ENCODE data around the gene TCF19. TPM values are rescaled to one million over a fixed set of nuclear protein-coding genes. Genes with fewer than 3 reads are reported as not detected.
"Not testable (repeated sequence)": the region's sequence is repeated elsewhere in the genome, so short reads cannot be mapped to it uniquely, and the experiment has no call there.

The TCF19 gene
- total and polyA plus RNA-seq, 10 of the 15 experiments (the other 5 are each of a cell fraction or from before 2014, with no cell fraction given), result 7.7 to 103 (median 53.3) TPM

- 0 out of 2 replicates have a peak, but pooled peaks have one; percentile 23 for TF ChIP-seq RFX5 (IDR thresholded peaks at IDR 0.05; ENCODE audit: low read depth, low read length)
- TF ChIP-seq RCOR1 (conservative IDR thresholded peaks at IDR 0.05; ENCODE audit: low read depth, low read length), result no peak
- no peak for TF ChIP-seq STAT3 (IDR thresholded peaks at IDR 0.05; ENCODE audit: low read depth, low read length)
- no peak for TF ChIP-seq ETV6 (conservative IDR thresholded peaks at IDR 0.05 in 1 of 2, IDR thresholded peaks at IDR 0.05 in 1 of 2; ENCODE audit: borderline replicate concordance in 1 of 2, low read depth in 1 of 2)
- peak; percentile 57; the same call in 1 of the 2 replicates for TF ChIP-seq NBN (IDR thresholded peaks at IDR 0.05)
- TF ChIP-seq, protein P1, sequence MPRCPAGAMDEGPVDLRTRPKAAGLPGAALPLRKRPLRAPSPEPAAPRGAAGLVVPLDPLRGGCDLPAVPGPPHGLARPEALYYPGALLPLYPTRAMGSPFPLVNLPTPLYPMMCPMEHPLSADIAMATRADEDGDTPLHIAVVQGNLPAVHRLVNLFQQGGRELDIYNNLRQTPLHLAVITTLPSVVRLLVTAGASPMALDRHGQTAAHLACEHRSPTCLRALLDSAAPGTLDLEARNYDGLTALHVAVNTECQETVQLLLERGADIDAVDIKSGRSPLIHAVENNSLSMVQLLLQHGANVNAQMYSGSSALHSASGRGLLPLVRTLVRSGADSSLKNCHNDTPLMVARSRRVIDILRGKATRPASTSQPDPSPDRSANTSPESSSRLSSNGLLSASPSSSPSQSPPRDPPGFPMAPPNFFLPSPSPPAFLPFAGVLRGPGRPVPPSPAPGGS (IDR thresholded peaks at IDR 0.05; ENCODE audit: borderline replicate concordance, insufficient read depth, low read depth, low read length, poor library complexity, severe bottlenecking), result no peak
- TF ChIP-seq NFYB (IDR thresholded peaks at IDR 0.05; ENCODE audit: insufficient read depth, low read depth, low read length), result no peak
- 0 out of 2 replicates have a peak, but pooled peaks have one; percentile 12 for TF ChIP-seq RAD21 (IDR thresholded peaks at IDR 0.05; ENCODE audit: insufficient read depth, low read depth, low read length)
- 0 out of 2 replicates have a peak, but pooled peaks have one; percentile 10 for TF ChIP-seq ZNF217 (IDR thresholded peaks at IDR 0.05)
- TF ChIP-seq IRF4 (IDR thresholded peaks at IDR 0.05; ENCODE audit: low read depth, low read length), result no peak
Measured at GRCh38 chr6:31197559-31198305, 39.3 kb downstream of the TCF19 start (continued).

- FAIRE-seq; intact Hi-C loops (cut with micrococcal nuclease; ENCODE audit: unreplicated experiment); ATAC-seq; H3K36me3 ChIP-seq (ENCODE audit: control insufficient read depth in 2 of 2, insufficient read depth in 2 of 2, low read length in 1 of 2); DNase-seq (ENCODE audit: low read depth, low spot score); RAD21 ChIA-PET (ENCODE audit: unreplicated experiment); H3K9me3 ChIP-seq (replicated peaks; ENCODE audit: control insufficient read depth, insufficient read depth, low read length); H3K27me3 ChIP-seq (replicated peaks in 1 of 2; ENCODE audit: control insufficient read depth in 2 of 2, insufficient read depth in 2 of 2, low read length in 1 of 2); H2AFZ ChIP-seq (ENCODE audit: control insufficient read depth, low read depth, low read length); POLR2A ChIA-PET; H4K20me1 ChIP-seq (ENCODE audit: control insufficient read depth, insufficient read depth); BruUV-seq (replicated peaks): not testable (repeated sequence)
- peak overlapping the region; percentile 87 for H3K4me3 ChIP-seq
- ChIA-PET SMC1A (ENCODE audit: uncharacterized antibody, unreplicated experiment) (interaction anchor here (0.6 kb wide), 1 partner anchor 96 kb away, joined by 3 read pairs; no protein-coding TSS in a partner anchor), CTCF (interaction anchor here (2.7 to 14.6 kb wide), 2 partner anchors 61 to 167 kb away, joined by 14 to 326 read pairs; partner anchors contain the start of gene PSORS1C2)
- in situ Hi-C loops (cut with MboI), result loop anchor here (5.0 kb wide), 2 partner anchors 68 to 168 kb away; no protein-coding TSS in a partner anchor
- peaks cover 31% of the 10 kb centered on the region for H3K79me2 ChIP-seq (ENCODE audit: control insufficient read depth, insufficient read depth, low read length)
- H3K4me1 ChIP-seq (ENCODE audit: control insufficient read depth, insufficient read depth, low read length), result peaks cover 18% of the 10 kb centered on the region
- peak overlapping the region; percentile 97; the same call in 1 of the 2 replicates for H3K27ac ChIP-seq (ENCODE audit: control insufficient read depth, insufficient read depth)
- H3K4me2 ChIP-seq (ENCODE audit: control insufficient read depth, insufficient read depth), result peak overlapping the region; percentile 51
- WGBS (ENCODE audit: insufficient coverage, insufficient replicate concordance, low lambda C conversion rate, missing lambda C conversion rate), result 39% methylated on average over 4 of the region's 4 CpGs
- peak overlapping the region; percentile 98; the same call in 1 of the 2 replicates for H3K9ac ChIP-seq (ENCODE audit: control insufficient read depth, insufficient read depth, low read length)
Measured at GRCh38 chr6:31199105-31199452, 40.7 kb downstream of the TCF19 start.

All from GM12878 (cell line).